GM19240 (cell line): ENCODE results near the gene RINT1.

ENCODE experiments used
- DNase-seq: peaks from one replicate; pipeline ENCODE4 v3.0.0; 2011; ENCODE audit warnings: low spot score; ENCODE audit not compliant: insufficient read length

RINT1 gene

GRCh38 chr7:105532709-105533460 is 884 bp downstream of the RINT1 start:
- DNase-seq, result no peak

GRCh38 chr7:105538339-105538738 is 6.3 kb downstream of the RINT1 start:
- DNase-seq, result no peak

GRCh38 chr7:105559926-105560325 is 27.9 kb downstream of the RINT1 start:
- DNase-seq, result no peak

- DNase-seq, result no peak
These were observed 33.2 kb downstream of the RINT1 start for GRCh38 chr7:105565190-105565589.

- no peak for DNase-seq
These were observed 35.0 kb downstream of the RINT1 start for GRCh38 chr7:105567024-105567423.

- no peak for DNase-seq
These were observed 35.8 kb downstream of the RINT1 start for GRCh38 chr7:105567821-105568220.

GRCh38 chr7:105571891-105572290 is 39.9 kb downstream of the RINT1 start:
- DNase-seq, result no peak

- DNase-seq, result no peak
These were observed 45.2 kb downstream of the RINT1 start for GRCh38 chr7:105577251-105577650.

- no peak for DNase-seq
These were observed 46.5 kb downstream of the RINT1 start for GRCh38 chr7:105578496-105578895.

GRCh38 chr7:105580022-105580740 is 48.2 kb downstream of the RINT1 start:
- no peak for DNase-seq

- peak; percentile 73 for DNase-seq
These were observed 49.2 kb downstream of the RINT1 start, which contains the start of gene EFCAB10 for GRCh38 chr7:105581066-105581811. Gene EFCAB10 (minus strand): TSS chr7:105581493. CDS start chr7:105581463, 30 bp downstream.

GRCh38 chr7:105583061-105583460 is 51.1 kb downstream of the RINT1 start:
- no peak for DNase-seq

- no peak for DNase-seq
These were observed 52.2 kb downstream of the RINT1 start for GRCh38 chr7:105584165-105584564.

- no peak for DNase-seq
These were observed 54.0 kb downstream of the RINT1 start for GRCh38 chr7:105585850-105586500.

- peak; percentile 16 for DNase-seq
These were observed 56.1 kb downstream of the RINT1 start for GRCh38 chr7:105587909-105588635.

- DNase-seq, result peak; percentile 47
These were observed 57.5 kb downstream of the RINT1 start for GRCh38 chr7:105589356-105590077.

GRCh38 chr7:105590793-105591192 is 58.8 kb downstream of the RINT1 start:
- DNase-seq, result no peak

- DNase-seq, result no peak
These were observed 59.5 kb downstream of the RINT1 start for GRCh38 chr7:105591522-105591921.

- no peak for DNase-seq
These were observed 62.0 kb downstream of the RINT1 start for GRCh38 chr7:105594034-105594433.

- DNase-seq, result no peak
These were observed 64.9 kb downstream of the RINT1 start for GRCh38 chr7:105596866-105597265.
